Measurements from ENCODE around the gene FKTN.
"Not testable (repeated sequence)": the region's sequence is repeated elsewhere in the genome, so short reads cannot be mapped to it uniquely, and the experiment has no call there.

Gene FKTN

GRCh38 chr9:105557804-105558610, at the start of gene FKTN:
Gene FKTN, plus strand, starts transcription at chr9:105558131. Its CDS starts 16,902 bp downstream, at chr9:105575033.
- Mint-ChIP-seq H3K9me3 (peaks cover 19% of the 10 kb centered on the region), H3K4me1 (ENCODE audit: low read depth) (peaks cover 17% of the 10 kb centered on the region), H3K27ac (peak within 1 kb of the TSS; percentile 63), H3K36me3 (ENCODE audit: low read depth) (peaks cover 18% of the 10 kb centered on the region), H3K4me3 (peak within 1 kb of the TSS; percentile 92), H3K27me3 (ENCODE audit: low read depth) (no peaks in the 10 kb centered on the region)

DNA sequence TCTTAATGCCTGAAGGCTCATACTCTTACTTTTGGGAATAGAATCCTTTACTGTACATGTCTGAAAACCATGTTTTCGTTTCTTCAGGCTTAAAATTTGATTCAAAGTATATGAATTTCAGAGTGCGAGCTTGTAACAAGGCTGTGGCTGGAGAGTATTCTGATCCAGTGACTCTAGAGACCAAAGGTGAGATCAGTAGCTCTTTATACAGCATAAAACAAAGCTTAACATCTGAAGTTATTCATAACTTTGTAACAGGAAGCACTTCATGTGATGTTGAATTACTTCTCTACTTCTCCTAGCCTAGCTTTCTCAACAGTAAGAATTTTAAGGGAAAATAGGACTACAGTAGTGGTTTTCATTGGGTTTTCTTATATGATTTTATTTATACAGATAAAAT, 49.4 kb upstream of the FKTN start:
- peaks cover 1% of the 10 kb centered on the region for H3K36me3 Mint-ChIP-seq (ENCODE audit: low read depth)

GRCh38 chr9:105510024-105510423, 47.9 kb upstream of the FKTN start:
- no peaks in the 10 kb centered on the region for H3K27me3 Mint-ChIP-seq (ENCODE audit: low read depth)
- H3K4me3 Mint-ChIP-seq = no peak overlapping the region
- peaks cover 1% of the 10 kb centered on the region for H3K36me3 Mint-ChIP-seq (ENCODE audit: low read depth)
- no peaks in the 10 kb centered on the region for H3K9me3 Mint-ChIP-seq
- peaks cover under 1% of the 10 kb centered on the region for H3K4me1 Mint-ChIP-seq (ENCODE audit: low read depth)
- no peak overlapping the region for H3K27ac Mint-ChIP-seq

More for the DNA sequence above, 49.4 kb upstream of the FKTN start:
- Mint-ChIP-seq H3K9me3 (no peaks in the 10 kb centered on the region), H3K27ac (no peak overlapping the region), H3K4me3 (no peak overlapping the region), H3K27me3 (ENCODE audit: low read depth) (no peaks in the 10 kb centered on the region), H3K4me1 (ENCODE audit: low read depth) (peaks cover 5% of the 10 kb centered on the region)

- Mint-ChIP-seq H3K4me3 (no peak overlapping the region), H3K27me3 (ENCODE audit: low read depth) (no peaks in the 10 kb centered on the region), H3K4me1 (ENCODE audit: low read depth) (no peaks in the 10 kb centered on the region), H3K36me3 (ENCODE audit: low read depth) (peaks cover 1% of the 10 kb centered on the region), H3K27ac (no peak overlapping the region), H3K9me3 (no peaks in the 10 kb centered on the region)
Measured at GRCh38 chr9:105511446-105511845, 46.5 kb upstream of the FKTN start.

DNA sequence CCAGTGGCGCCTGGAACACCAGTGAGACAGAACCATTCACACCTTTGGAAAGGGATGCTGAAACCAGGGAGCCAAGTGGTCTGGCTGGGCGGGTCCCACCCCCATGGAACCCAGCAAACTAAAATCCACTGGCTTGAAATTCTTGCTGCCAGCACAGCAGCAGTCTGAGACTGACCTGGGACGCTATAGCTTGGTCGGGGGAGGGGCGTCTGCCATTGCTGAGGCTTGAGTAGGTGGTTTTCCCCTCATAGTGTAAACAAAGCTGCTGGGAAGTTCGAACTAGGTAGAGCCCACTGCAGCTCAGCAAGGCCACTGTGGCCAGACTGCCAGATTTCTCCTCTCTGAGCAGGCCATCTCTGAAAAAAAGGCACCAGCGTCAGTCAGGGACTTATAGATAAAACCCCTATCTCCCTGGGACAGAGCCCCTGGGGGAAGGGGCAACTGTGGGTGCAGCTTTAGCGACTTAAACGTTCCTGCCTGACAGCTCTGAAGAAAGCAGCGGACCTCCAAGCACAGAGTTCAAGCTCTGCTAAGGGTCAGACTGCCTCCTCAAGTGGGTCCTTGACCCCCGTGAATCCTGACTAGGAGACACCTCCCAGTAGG, 42.0 kb upstream of the FKTN start:
- peaks cover 1% of the 10 kb centered on the region for H3K36me3 Mint-ChIP-seq (ENCODE audit: low read depth)
- no peak overlapping the region for H3K27ac Mint-ChIP-seq
- H3K4me1 Mint-ChIP-seq (ENCODE audit: low read depth) = no peaks in the 10 kb centered on the region
- H3K27me3 Mint-ChIP-seq (ENCODE audit: low read depth) = no peaks in the 10 kb centered on the region
- H3K9me3 Mint-ChIP-seq = no peaks in the 10 kb centered on the region
- no peak overlapping the region for H3K4me3 Mint-ChIP-seq

DNA sequence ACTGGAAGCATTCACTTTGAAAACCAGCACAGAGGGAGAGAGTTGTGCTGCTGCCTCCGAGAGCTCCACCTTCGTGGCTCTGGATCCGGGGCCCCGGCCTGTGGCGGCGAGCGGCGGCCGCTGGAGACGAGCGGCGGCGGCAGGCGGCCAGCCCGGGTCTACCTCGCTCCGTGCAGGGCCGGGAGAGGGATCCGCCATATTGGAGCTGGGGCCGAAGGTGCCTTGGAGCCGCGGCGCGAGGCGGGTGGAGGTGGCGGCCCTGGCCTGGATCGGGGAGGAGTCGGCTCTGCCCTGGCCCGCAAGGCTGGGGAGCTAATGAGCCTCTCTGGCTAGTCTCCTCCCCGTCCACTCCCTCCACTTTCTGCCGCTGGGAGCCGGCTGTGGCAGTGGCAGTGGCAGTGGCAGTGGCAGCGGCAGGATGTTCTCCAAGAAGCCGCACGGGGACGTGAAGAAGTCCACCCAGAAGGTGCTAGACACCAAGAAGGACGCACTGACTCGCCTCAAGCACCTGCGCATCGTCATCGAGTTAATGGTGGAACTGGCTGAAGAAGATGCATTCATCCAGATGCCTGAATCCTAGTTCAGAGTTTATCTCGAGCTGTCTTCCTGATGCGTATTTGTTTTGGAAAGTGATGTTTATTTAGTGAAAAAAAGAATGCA, 38.1 kb upstream of the FKTN start:
- not testable (repeated sequence) for H3K27me3 Mint-ChIP-seq (ENCODE audit: low read depth); H3K4me1 Mint-ChIP-seq (ENCODE audit: low read depth); H3K4me3 Mint-ChIP-seq; H3K36me3 Mint-ChIP-seq (ENCODE audit: low read depth); H3K9me3 Mint-ChIP-seq; H3K27ac Mint-ChIP-seq

- not testable (repeated sequence) for H3K4me3 Mint-ChIP-seq; H3K36me3 Mint-ChIP-seq (ENCODE audit: low read depth); H3K4me1 Mint-ChIP-seq (ENCODE audit: low read depth); H3K27me3 Mint-ChIP-seq (ENCODE audit: low read depth); H3K9me3 Mint-ChIP-seq; H3K27ac Mint-ChIP-seq
Measured at GRCh38 chr9:105520992-105521391, 36.9 kb upstream of the FKTN start.

- not testable (repeated sequence) for H3K27ac Mint-ChIP-seq; H3K9me3 Mint-ChIP-seq; H3K36me3 Mint-ChIP-seq (ENCODE audit: low read depth); H3K27me3 Mint-ChIP-seq (ENCODE audit: low read depth); H3K4me3 Mint-ChIP-seq; H3K4me1 Mint-ChIP-seq (ENCODE audit: low read depth)
Measured at GRCh38 chr9:105522618-105523385, 35.1 kb upstream of the FKTN start.

GRCh38 chr9:105531530-105531929, 26.4 kb upstream of the FKTN start:
- peaks cover 7% of the 10 kb centered on the region for H3K4me1 Mint-ChIP-seq (ENCODE audit: low read depth)
- H3K4me3 Mint-ChIP-seq = no peak overlapping the region

DNA sequence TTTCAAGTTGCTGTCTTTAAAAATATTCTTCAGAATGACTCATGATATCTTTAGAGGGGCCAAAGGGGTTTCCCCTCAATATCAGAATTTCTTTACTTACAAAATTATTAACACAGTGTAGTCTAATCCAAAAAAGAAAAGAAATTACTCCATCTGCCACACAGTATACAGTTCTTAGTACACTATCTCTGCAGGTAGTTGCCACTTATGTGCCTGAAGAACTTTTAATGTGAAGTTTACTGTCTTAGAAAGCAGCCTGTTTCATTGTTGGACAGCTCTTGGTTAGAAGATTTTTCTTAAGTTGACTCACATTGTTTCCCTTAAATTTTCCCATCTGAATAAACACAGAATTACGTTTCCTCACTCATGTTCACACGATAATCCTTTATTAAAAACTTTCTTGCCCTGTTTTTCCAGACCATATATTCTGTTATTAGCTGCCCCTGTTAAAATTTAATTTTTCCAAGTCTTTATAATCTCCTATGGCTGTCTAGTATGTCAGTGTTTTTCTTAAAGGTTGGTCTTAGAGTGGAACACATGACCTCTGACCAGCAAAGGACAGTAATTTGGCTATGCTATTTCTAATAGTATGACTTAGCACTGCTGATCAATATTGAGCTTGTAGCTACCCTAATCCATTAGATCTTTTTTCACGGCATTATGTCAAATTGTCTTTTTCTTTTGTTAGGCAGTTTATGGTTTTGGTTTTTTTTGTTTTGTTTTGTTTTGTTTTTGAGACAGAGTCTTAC, 21.8 kb upstream of the FKTN start:
- Mint-ChIP-seq H3K27ac (no peak overlapping the region), H3K4me1 (ENCODE audit: low read depth) (peaks cover 7% of the 10 kb centered on the region), H3K4me3 (no peak overlapping the region), H3K9me3 (no peaks in the 10 kb centered on the region), H3K27me3 (ENCODE audit: low read depth) (no peaks in the 10 kb centered on the region), H3K36me3 (ENCODE audit: low read depth) (no peaks in the 10 kb centered on the region)

More at GRCh38 chr9:105531530-105531929, 26.4 kb upstream of the FKTN start:
- Mint-ChIP-seq H3K9me3 (peaks cover 14% of the 10 kb centered on the region), H3K27ac (no peak overlapping the region), H3K27me3 (ENCODE audit: low read depth) (no peaks in the 10 kb centered on the region), H3K36me3 (ENCODE audit: low read depth) (no peaks in the 10 kb centered on the region)

DNA sequence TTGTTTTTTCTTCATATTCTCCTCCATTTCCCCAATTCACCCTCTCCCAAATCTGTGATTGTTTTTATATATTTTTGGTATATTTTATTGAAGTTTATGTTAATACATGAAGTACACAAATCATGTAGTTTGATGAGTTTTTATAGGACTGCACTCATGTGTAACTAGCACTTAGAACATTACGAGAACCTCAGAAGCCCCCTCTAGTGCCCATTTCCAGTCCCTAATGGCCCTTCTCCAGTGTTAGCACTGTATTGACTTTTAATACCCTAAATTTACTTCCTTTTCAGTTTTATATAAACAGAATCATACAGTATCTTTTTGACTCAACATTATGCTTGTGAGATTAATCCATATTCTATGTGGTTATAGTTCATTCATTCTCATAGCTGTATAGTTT, 18.5 kb upstream of the FKTN start:
- Mint-ChIP-seq H3K27ac (no peak overlapping the region), H3K4me1 (ENCODE audit: low read depth) (peaks cover 2% of the 10 kb centered on the region), H3K27me3 (ENCODE audit: low read depth) (no peaks in the 10 kb centered on the region)

DNA sequence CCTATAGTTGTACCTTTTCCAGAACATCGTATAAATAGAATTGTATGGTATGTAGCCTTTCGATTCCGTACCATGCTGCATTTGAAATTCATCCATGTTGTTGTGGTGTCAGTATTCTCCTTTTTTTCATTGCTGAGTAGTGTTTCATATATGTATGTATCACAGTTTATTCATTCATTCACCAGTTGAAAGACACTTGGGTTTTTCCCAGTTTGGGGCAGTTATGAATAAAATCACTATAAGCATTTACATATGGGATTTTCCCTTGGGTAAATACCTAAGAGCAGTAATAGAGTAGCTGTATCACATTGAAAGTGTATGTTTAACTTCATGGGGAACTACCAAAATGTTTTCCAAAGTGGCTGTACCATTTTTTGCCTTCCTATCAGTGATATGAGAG, 16.1 kb upstream of the FKTN start:
- Mint-ChIP-seq H3K9me3 (no peaks in the 10 kb centered on the region), H3K27me3 (ENCODE audit: low read depth) (no peaks in the 10 kb centered on the region), H3K4me3 (no peak overlapping the region), H3K27ac (no peak overlapping the region), H3K36me3 (ENCODE audit: low read depth) (no peaks in the 10 kb centered on the region), H3K4me1 (ENCODE audit: low read depth) (peaks cover 2% of the 10 kb centered on the region)

More for the DNA sequence above, 18.5 kb upstream of the FKTN start:
- no peaks in the 10 kb centered on the region for H3K9me3 Mint-ChIP-seq
- no peaks in the 10 kb centered on the region for H3K36me3 Mint-ChIP-seq (ENCODE audit: low read depth)
- H3K4me3 Mint-ChIP-seq = no peak overlapping the region

DNA sequence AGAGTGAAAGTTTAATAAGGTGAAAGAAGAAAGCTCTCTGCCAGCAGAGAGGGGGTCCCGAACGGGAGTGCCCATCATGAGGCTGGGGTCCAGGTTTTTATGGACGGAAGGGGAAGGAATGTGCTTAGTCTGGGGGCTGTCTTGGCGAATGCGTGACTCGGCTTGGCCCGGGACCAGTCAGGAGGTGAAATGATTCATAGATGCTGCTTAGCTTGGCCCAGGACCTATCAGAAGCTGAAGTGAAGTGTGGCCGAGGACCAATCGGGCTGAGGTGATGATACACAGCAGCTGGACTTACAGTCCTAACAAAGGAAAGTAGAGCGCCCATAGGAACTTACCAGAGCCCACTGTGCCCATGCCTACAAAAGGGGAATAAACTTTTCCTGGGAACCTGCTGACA, 3.9 kb upstream of the FKTN start:
- no peaks in the 10 kb centered on the region for H3K27me3 Mint-ChIP-seq (ENCODE audit: low read depth)

GRCh38 chr9:105572455-105572854, 14.5 kb downstream of the FKTN start:
- Mint-ChIP-seq H3K27me3 (ENCODE audit: low read depth) (no peaks in the 10 kb centered on the region), H3K4me3 (no peak overlapping the region), H3K36me3 (ENCODE audit: low read depth) (peaks cover 34% of the 10 kb centered on the region), H3K9me3 (peaks cover 25% of the 10 kb centered on the region), H3K27ac (no peak overlapping the region), H3K4me1 (ENCODE audit: low read depth) (no peaks in the 10 kb centered on the region)

More for the DNA sequence above, 3.9 kb upstream of the FKTN start:
- Mint-ChIP-seq H3K27ac (no peak overlapping the region), H3K4me3 (no peak overlapping the region), H3K4me1 (ENCODE audit: low read depth) (peaks cover 14% of the 10 kb centered on the region), H3K9me3 (no peaks in the 10 kb centered on the region), H3K36me3 (ENCODE audit: low read depth) (no peaks in the 10 kb centered on the region)

Measured in T-helper 1 cell treated with Interleukin-12 subunit alpha and Interleukin-12 subunit beta and Interleukin-4 antibody, amounts not matched to agents 30 μg/mL and 1 μg/mL, for 36 hours (primary cell).